ENCODE measurements around the gene NEK1.

- TF ChIP-seq CTCF (conservative IDR thresholded peaks at IDR 0.05; ENCODE audit: low read length) (no peak), EZH2phosphoT487 (IDR thresholded peaks at IDR 0.05; ENCODE audit: borderline replicate concordance) (no peak)
Measured at GRCh38 chr4:169655401-169655800, 43.0 kb upstream of the NEK1 start.

Data from Loucy (cell line).